ENCODE results near the gene RHBDL1.

RHBDL1 gene

GRCh38 chr16:708019-708418, 32.5 kb downstream of the RHBDL1 start:
- no peak overlapping the region for H3K4me3 ChIP-seq (ENCODE audit: low read depth, low read length)
- no peak for DNase-seq (ENCODE audit: low read depth)
- no peak for TF ChIP-seq POLR2A (IDR thresholded peaks at IDR 0.05; ENCODE audit: extremely low read depth, insufficient read length)
- TF ChIP-seq CTCF (IDR thresholded peaks at IDR 0.05; ENCODE audit: low read depth, low read length): no peak
- TF ChIP-seq MYC (IDR thresholded peaks at IDR 0.05; ENCODE audit: low read depth, low read length): no peak
- no peak for TF ChIP-seq MAX (IDR thresholded peaks at IDR 0.05; ENCODE audit: low read depth, low read length)

GRCh38 chr16:708959-709358, 33.5 kb downstream of the RHBDL1 start:
- TF ChIP-seq MYC (IDR thresholded peaks at IDR 0.05; ENCODE audit: low read depth, low read length): no peak
- no peak for TF ChIP-seq POLR2A (IDR thresholded peaks at IDR 0.05; ENCODE audit: extremely low read depth, insufficient read length)
- no peak overlapping the region for H3K4me3 ChIP-seq (ENCODE audit: low read depth, low read length)
- no peak for DNase-seq (ENCODE audit: low read depth)

GRCh38 chr16:709566-710499, 34.4 kb downstream of the RHBDL1 start:
- peak; percentile 48 for DNase-seq (ENCODE audit: low read depth)
- H3K4me3 ChIP-seq (ENCODE audit: low read depth, low read length): no peak overlapping the region
- no peak for TF ChIP-seq CTCF (IDR thresholded peaks at IDR 0.05; ENCODE audit: low read depth, low read length)
- TF ChIP-seq MAX (IDR thresholded peaks at IDR 0.05; ENCODE audit: low read depth, low read length): no peak
- TF ChIP-seq MYC (IDR thresholded peaks at IDR 0.05; ENCODE audit: low read depth, low read length): no peak
- no peak for TF ChIP-seq POLR2A (IDR thresholded peaks at IDR 0.05; ENCODE audit: extremely low read depth, insufficient read length)

DNA sequence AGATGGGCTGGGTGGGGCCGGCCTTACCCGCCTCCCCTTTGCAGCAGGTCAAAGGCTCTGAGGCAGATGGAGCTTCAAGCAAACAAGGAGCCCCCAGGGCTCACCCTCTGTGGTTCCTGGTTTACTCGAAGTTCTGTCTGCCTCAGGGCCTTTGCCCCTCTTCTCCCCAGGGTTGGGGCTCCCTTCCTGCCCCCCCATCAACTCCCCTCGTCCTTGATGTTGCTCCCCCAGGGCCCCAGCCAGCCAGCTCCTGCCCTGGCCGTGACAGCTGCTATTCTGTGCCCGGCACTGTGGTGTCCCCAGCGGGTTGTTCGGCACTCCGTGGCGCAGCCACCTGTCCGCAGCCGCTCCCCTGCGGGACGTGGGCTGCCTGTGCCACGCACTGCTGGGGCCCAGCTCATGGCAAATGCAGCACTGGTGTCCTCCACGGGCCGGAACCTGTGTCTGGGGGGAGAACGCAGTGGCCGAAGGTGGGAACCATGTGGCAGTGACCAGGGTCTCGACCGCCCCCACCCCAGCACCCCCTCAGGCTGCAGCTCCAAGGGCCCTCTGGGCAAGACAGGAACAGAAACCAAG, 35.1 kb downstream of the RHBDL1 start:
- no peak for TF ChIP-seq POLR2A (IDR thresholded peaks at IDR 0.05; ENCODE audit: extremely low read depth, insufficient read length)
- no peak for TF ChIP-seq MYC (IDR thresholded peaks at IDR 0.05; ENCODE audit: low read depth, low read length)
- TF ChIP-seq CTCF (IDR thresholded peaks at IDR 0.05; ENCODE audit: low read depth, low read length): no peak
- H3K4me3 ChIP-seq (ENCODE audit: low read depth, low read length): no peak overlapping the region
- DNase-seq (ENCODE audit: low read depth): no peak

GRCh38 chr16:711084-711483, 35.6 kb downstream of the RHBDL1 start:
- no peak overlapping the region for H3K4me3 ChIP-seq (ENCODE audit: low read depth, low read length)
- no peak for DNase-seq (ENCODE audit: low read depth)
- TF ChIP-seq CTCF (IDR thresholded peaks at IDR 0.05; ENCODE audit: low read depth, low read length) (no peak), POLR2A (IDR thresholded peaks at IDR 0.05; ENCODE audit: extremely low read depth, insufficient read length) (no peak), MAX (IDR thresholded peaks at IDR 0.05; ENCODE audit: low read depth, low read length) (no peak), MYC (IDR thresholded peaks at IDR 0.05; ENCODE audit: low read depth, low read length) (no peak)

DNA sequence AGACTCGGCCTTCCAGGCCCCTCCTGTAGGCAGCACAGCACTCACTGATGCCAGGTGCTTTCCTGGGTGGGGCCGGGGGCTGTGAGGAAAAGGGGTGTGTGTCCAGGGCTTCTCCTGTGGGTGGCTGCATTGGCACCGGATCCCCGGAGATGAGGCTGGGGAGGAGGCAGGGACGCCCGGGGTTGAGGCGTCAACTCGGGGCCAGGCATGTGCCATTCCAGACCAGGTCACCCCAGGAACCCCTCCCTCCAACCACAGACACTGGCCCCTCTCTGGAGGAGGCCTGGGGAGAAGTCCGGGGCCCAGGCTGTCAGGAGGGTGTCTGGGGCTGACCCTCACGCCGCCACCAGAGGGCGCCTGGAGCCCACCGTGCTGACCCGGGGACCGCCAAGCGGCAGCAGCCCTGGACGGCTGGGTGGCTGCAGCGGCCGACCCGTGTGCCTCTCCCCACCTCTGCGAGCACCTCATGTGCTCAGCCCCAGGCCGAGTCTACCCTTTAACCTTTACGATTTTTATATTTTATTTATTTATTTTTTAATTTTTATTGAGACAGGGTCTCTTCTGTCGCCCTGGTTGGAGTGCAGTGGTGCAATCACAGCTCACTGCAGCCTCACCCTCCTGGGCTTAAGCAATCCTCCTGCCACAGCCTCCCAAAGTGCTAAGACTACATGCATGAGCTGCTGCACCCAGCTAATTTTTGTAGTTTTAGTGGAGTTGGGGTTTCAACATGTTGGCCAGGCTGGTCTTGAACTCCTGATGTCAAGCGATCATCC, 36.3 kb downstream of the RHBDL1 start:
- no peak overlapping the region for H3K4me3 ChIP-seq (ENCODE audit: low read depth, low read length)
- DNase-seq (ENCODE audit: low read depth): peak; percentile 69
- TF ChIP-seq MAX (IDR thresholded peaks at IDR 0.05; ENCODE audit: low read depth, low read length) (peak; percentile 36; the same call in 1 of the 2 replicates), POLR2A (IDR thresholded peaks at IDR 0.05; ENCODE audit: extremely low read depth, insufficient read length) (no peak), CTCF (IDR thresholded peaks at IDR 0.05; ENCODE audit: low read depth, low read length) (peak; percentile 58)
